ENCODE data around the gene ANKFN1.
A peak's percentile ranks its signal among the peaks of the same experiment; 100 is the strongest.

The ANKFN1 gene

DNA sequence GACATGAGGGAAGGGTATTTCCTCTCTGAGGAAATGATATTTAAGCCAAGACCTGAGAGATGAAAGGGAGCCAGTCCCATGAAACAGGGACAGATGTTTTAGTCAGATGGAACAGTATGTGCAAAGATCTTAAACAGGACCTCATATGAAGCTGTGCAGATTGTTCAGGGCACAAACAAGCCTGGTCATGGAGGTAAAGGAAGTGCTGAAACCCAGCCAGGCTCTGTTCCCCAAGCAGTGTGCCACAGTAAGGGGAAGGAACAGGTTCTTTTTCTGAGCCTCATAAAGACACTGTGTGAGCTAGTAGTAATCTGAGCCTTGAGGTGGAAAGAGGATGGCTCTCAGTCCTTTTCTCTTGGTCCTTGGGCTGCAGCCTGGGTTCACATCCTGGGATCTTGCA lies 159.9 kb downstream of the ANKFN1 start:
- Histone ChIP-seq H3K4me1 (ENCODE audit: control insufficient read depth, insufficient read depth, low read length, poor library complexity, severe bottlenecking) (peaks cover 6% of the 10 kb centered on the region), H3K4me3 (ENCODE audit: extremely low read depth, insufficient read depth, low read length, poor library complexity, severe bottlenecking) (no peak overlapping the region), H3K36me3 (ENCODE audit: control insufficient read depth, insufficient read depth, low read length) (no peaks in the 10 kb centered on the region), H3K9me3 (ENCODE audit: control insufficient read depth, low read length) (no peaks in the 10 kb centered on the region), H3K27ac (ENCODE audit: low read depth, low read length, severe bottlenecking) (no peak overlapping the region)

- Histone ChIP-seq H3K9me3 (ENCODE audit: control insufficient read depth, low read length) (no peaks in the 10 kb centered on the region), H3K4me1 (ENCODE audit: control insufficient read depth, insufficient read depth, low read length, poor library complexity, severe bottlenecking) (peaks cover 6% of the 10 kb centered on the region), H3K4me3 (ENCODE audit: extremely low read depth, insufficient read depth, low read length, poor library complexity, severe bottlenecking) (no peak overlapping the region), H3K27ac (ENCODE audit: low read depth, low read length, severe bottlenecking) (no peak overlapping the region), H3K36me3 (ENCODE audit: control insufficient read depth, insufficient read depth, low read length) (no peaks in the 10 kb centered on the region)
- no CpG with 5 or more reads among the region's 3 CpGs for WGBS, 2 experiments (ENCODE audit: insufficient coverage in 2 of 2)
Measured at GRCh38 chr17:56314026-56314425, 160.8 kb downstream of the ANKFN1 start.

DNA sequence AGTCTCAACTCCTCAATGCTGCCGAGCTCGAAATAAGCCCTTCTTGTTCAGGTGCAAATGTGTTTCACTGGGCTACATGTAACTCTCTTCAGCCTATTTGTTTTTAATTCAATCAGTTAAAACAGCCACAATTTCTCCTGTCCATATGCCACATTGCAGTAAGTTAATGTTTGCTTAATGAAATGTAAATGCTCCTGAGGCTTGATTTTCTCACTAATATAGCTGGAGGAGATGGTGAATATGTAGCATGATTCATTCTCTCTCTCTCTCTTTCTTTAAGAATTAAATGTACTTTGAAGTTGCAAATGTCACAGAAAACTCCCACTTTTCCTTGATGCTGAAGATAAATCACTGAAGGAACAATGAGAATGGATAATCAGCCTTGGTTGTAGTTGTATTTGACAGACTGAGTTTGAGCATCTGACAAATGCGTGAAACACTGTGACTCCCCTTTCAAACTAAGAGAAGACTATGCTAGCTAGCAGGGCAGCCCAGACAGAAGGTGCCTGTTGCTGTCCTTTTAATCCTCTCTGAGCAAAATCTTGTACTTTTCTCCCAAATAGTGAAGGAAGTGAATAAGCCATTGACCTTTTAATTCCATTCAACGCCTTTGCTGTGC lies 161.8 kb downstream of the ANKFN1 start:
- WGBS, 2 experiments (ENCODE audit: insufficient coverage in 2 of 2): 58 to 66% methylated on average over 2 to 3 of the region's 4 CpGs
- Histone ChIP-seq H3K4me3 (ENCODE audit: extremely low read depth, insufficient read depth, low read length, poor library complexity, severe bottlenecking) (no peak overlapping the region), H3K36me3 (ENCODE audit: control insufficient read depth, insufficient read depth, low read length) (no peaks in the 10 kb centered on the region), H3K4me1 (ENCODE audit: control insufficient read depth, insufficient read depth, low read length, poor library complexity, severe bottlenecking) (peaks cover 10% of the 10 kb centered on the region), H3K9me3 (ENCODE audit: control insufficient read depth, low read length) (no peaks in the 10 kb centered on the region), H3K27ac (ENCODE audit: low read depth, low read length, severe bottlenecking) (no peak overlapping the region)

GRCh38 chr17:56316604-56317003 lies 163.3 kb downstream of the ANKFN1 start:
- no CpG with 5 or more reads among the region's 1 CpG for WGBS, 2 experiments (ENCODE audit: insufficient coverage in 2 of 2)
- Histone ChIP-seq H3K36me3 (ENCODE audit: control insufficient read depth, insufficient read depth, low read length) (no peaks in the 10 kb centered on the region), H3K4me3 (ENCODE audit: extremely low read depth, insufficient read depth, low read length, poor library complexity, severe bottlenecking) (no peak overlapping the region), H3K9me3 (ENCODE audit: control insufficient read depth, low read length) (no peaks in the 10 kb centered on the region), H3K27ac (ENCODE audit: low read depth, low read length, severe bottlenecking) (no peak overlapping the region), H3K4me1 (ENCODE audit: control insufficient read depth, insufficient read depth, low read length, poor library complexity, severe bottlenecking) (peaks cover 25% of the 10 kb centered on the region)

DNA sequence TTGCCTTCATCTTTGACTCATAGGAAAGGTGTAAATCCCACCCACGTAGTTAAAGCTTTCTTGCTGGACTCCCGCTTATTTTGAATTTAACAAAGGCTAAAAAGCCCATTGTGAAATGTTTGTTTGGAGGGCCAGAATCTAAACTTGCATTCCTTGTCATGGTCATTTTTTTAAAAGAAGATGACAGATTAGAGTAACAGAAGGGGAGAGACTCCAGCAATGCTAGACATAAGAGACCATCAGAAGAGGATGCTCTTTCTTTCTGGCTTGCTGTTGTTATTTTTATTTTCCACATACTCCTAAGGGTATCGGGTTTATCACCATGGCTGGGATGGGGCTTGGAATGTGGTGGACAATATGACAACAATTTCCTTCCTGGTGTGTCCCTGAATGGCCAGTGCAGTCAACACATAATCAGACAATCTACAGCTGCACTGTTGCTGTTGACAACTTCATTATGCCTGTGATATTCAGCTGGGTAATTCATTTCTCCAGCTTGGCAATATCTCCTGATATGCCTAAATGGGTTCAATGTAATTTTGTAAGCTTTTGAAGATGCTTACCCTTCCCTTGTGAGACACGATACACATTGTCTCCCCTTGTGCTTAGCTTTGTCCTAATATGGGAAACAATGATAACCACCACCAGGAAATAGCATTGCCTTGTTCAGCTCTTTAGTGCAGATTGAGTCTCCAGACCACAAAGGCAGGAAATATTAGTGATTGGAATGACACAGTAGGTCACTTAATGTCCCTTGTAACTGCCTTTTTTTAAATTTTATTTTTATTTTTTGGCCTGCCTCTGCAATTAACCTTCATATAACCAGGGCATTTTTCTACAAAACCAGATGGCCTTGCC lies 164.3 kb downstream of the ANKFN1 start:
- H3K36me3 ChIP-seq (ENCODE audit: control insufficient read depth, insufficient read depth, low read length): no peaks in the 10 kb centered on the region
- 80% methylated on average over 2 of the region's 4 CpGs; no CpG with 5 or more reads in 1 of the 2 experiments for WGBS, 2 experiments (ENCODE audit: insufficient coverage in 2 of 2)
- no peak overlapping the region for H3K4me3 ChIP-seq (ENCODE audit: extremely low read depth, insufficient read depth, low read length, poor library complexity, severe bottlenecking)
- peak overlapping the region; percentile 31 for H3K27ac ChIP-seq (ENCODE audit: low read depth, low read length, severe bottlenecking)
- H3K4me1 ChIP-seq (ENCODE audit: control insufficient read depth, insufficient read depth, low read length, poor library complexity, severe bottlenecking): peaks cover 30% of the 10 kb centered on the region
- no peaks in the 10 kb centered on the region for H3K9me3 ChIP-seq (ENCODE audit: control insufficient read depth, low read length)

DNA sequence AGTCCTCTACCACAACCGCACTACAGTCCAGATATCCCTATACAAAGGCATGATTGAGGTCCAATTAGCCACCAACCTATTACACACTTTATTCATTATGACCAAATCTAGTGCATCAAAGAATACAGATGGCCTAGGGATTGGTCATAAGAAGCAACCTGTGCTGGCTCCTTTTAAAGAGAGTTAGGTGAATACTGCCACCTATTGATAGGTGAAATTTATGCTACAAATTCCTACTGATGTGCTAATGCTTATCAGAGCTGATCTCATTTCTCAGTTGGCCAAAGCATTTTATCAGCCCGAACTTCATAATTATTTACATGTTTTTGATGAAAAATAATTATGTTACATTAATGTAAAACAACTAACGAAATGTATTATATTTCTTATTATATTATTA lies 166.3 kb downstream of the ANKFN1 start:
- 83% methylated on average over 1 of the region's 3 CpGs; no CpG with 5 or more reads in 1 of the 2 experiments for WGBS, 2 experiments (ENCODE audit: insufficient coverage in 2 of 2)
- peaks cover 30% of the 10 kb centered on the region for H3K4me1 ChIP-seq (ENCODE audit: control insufficient read depth, insufficient read depth, low read length, poor library complexity, severe bottlenecking)
- no peak overlapping the region for H3K4me3 ChIP-seq (ENCODE audit: extremely low read depth, insufficient read depth, low read length, poor library complexity, severe bottlenecking)
- H3K36me3 ChIP-seq (ENCODE audit: control insufficient read depth, insufficient read depth, low read length): no peaks in the 10 kb centered on the region
- H3K27ac ChIP-seq (ENCODE audit: low read depth, low read length, severe bottlenecking): no peak overlapping the region
- no peaks in the 10 kb centered on the region for H3K9me3 ChIP-seq (ENCODE audit: control insufficient read depth, low read length)

GRCh38 chr17:56320443-56320842 lies 167.2 kb downstream of the ANKFN1 start:
- H3K4me3 ChIP-seq (ENCODE audit: extremely low read depth, insufficient read depth, low read length, poor library complexity, severe bottlenecking): no peak overlapping the region
- H3K36me3 ChIP-seq (ENCODE audit: control insufficient read depth, insufficient read depth, low read length): no peaks in the 10 kb centered on the region
- 8 to 10% methylated on average over 7 of the region's 7 CpGs for WGBS, 2 experiments (ENCODE audit: insufficient coverage in 2 of 2)
- no peaks in the 10 kb centered on the region for H3K9me3 ChIP-seq (ENCODE audit: control insufficient read depth, low read length)
- peak overlapping the region; percentile 83 for H3K27ac ChIP-seq (ENCODE audit: low read depth, low read length, severe bottlenecking)
- peaks cover 30% of the 10 kb centered on the region for H3K4me1 ChIP-seq (ENCODE audit: control insufficient read depth, insufficient read depth, low read length, poor library complexity, severe bottlenecking)

- peaks cover 24% of the 10 kb centered on the region for H3K4me1 ChIP-seq (ENCODE audit: control insufficient read depth, insufficient read depth, low read length, poor library complexity, severe bottlenecking)
- 80% methylated on average over 1 of the region's 2 CpGs; no CpG with 5 or more reads in 1 of the 2 experiments for WGBS, 2 experiments (ENCODE audit: insufficient coverage in 2 of 2)
- H3K36me3 ChIP-seq (ENCODE audit: control insufficient read depth, insufficient read depth, low read length): no peaks in the 10 kb centered on the region
- H3K27ac ChIP-seq (ENCODE audit: low read depth, low read length, severe bottlenecking): no peak overlapping the region
- no peaks in the 10 kb centered on the region for H3K9me3 ChIP-seq (ENCODE audit: control insufficient read depth, low read length)
- H3K4me3 ChIP-seq (ENCODE audit: extremely low read depth, insufficient read depth, low read length, poor library complexity, severe bottlenecking): no peak overlapping the region
Measured at GRCh38 chr17:56322991-56323390, 169.7 kb downstream of the ANKFN1 start.

GRCh38 chr17:56324676-56325075 lies 171.4 kb downstream of the ANKFN1 start:
- Histone ChIP-seq H3K27ac (ENCODE audit: low read depth, low read length, severe bottlenecking) (no peak overlapping the region), H3K4me1 (ENCODE audit: control insufficient read depth, insufficient read depth, low read length, poor library complexity, severe bottlenecking) (peaks cover 24% of the 10 kb centered on the region), H3K36me3 (ENCODE audit: control insufficient read depth, insufficient read depth, low read length) (no peaks in the 10 kb centered on the region), H3K4me3 (ENCODE audit: extremely low read depth, insufficient read depth, low read length, poor library complexity, severe bottlenecking) (no peak overlapping the region), H3K9me3 (ENCODE audit: control insufficient read depth, low read length) (no peaks in the 10 kb centered on the region)
- no CpG with 5 or more reads among the region's 3 CpGs for WGBS, 2 experiments (ENCODE audit: insufficient coverage in 2 of 2)

DNA sequence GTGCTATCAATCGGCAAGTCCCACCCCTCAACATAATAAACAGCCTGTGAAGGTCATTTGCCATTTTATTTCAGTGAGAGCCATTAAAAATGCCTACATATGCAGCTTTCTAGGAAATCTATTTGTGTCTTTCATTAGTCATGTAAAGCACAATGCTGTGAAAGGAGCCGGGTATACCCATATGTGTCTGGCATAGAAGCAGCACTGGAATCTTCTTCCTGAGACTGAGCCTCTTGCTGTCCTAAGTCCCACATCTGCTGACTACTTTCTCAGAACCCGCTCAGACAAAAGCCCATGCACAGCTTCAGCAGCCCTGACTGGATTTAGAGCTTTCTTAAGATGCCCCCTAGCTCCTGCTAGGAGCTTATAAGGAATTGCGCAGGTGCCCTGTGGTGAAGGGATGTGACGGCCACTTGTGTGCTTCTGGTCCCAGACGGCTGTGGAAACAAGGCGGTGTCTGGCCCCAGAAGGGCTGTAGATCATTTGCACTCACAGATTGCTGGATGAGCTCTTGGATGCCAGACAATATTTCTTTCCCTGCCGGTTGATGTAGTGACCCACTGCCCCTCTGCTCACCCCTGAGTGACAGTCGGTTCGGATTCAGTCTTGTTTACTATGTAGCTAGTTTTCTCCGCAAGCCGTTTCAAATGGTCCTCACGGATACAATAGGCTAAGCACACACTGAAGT lies 172.2 kb downstream of the ANKFN1 start:
- WGBS, 2 experiments (ENCODE audit: insufficient coverage in 2 of 2): 88 to 94% methylated on average over 11 to 12 of the region's 13 CpGs
- Histone ChIP-seq H3K4me3 (ENCODE audit: extremely low read depth, insufficient read depth, low read length, poor library complexity, severe bottlenecking) (no peak overlapping the region), H3K27ac (ENCODE audit: low read depth, low read length, severe bottlenecking) (no peak overlapping the region), H3K9me3 (ENCODE audit: control insufficient read depth, low read length) (no peaks in the 10 kb centered on the region), H3K4me1 (ENCODE audit: control insufficient read depth, insufficient read depth, low read length, poor library complexity, severe bottlenecking) (peaks cover 17% of the 10 kb centered on the region), H3K36me3 (ENCODE audit: control insufficient read depth, insufficient read depth, low read length) (no peaks in the 10 kb centered on the region)
